ENCODE measurements around the gene ADAM33.

DNA sequence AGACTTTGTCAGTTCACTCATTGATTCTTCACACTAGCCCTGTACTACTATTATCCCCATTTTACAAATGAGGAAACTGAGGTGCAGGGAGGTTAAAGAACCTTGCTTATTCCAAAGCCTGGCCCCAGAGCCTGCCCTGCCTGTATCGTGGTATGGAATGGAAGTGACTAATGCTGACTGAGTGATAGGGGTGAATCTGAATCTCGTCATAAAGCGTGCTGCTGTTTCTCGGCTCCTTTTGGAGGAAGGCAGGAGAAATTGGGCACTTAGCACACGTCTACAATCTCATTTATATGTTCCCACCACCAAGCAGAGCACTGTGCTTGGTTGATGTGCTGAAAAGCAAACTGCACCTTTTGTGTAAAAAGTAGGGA is 35.8 kb downstream of the ADAM33 start:
- TF ChIP-seq POLR2A (IDR thresholded peaks at IDR 0.05; ENCODE audit: low read depth, low read length) (no peak), POLR2AphosphoS5 (IDR thresholded peaks at IDR 0.05; ENCODE audit: low read depth, low read length) (no peak)

All from GM12892 (cell line).